Ascending aorta (tissue), 2 donors: Measurements from ENCODE around the gene CRYBB1. TPM values are rescaled to one million over a fixed set of nuclear protein-coding genes. Genes with fewer than 3 reads are reported as not detected.

ENCODE experiments used
- DNase-seq, 2 donors: peaks; one replicate each; pipeline ENCODE4 v3.0.0-alpha.2; 2019; ENCODE audit warnings: low spot score in 2 of 2
- H3K27ac ChIP-seq, 2 donors: fragments of 200-600 bp; sonication (generic); one replicate each; pipeline ENCODE4 v1.5.1; 2016 to 2017; ENCODE audit warnings: mild to moderate bottlenecking in 1 of 2
- H3K27me3 ChIP-seq: fragments of 200-600 bp; sonication (generic); one replicate; pipeline ENCODE4 v1.5.1; 2017
- H3K36me3 ChIP-seq, 2 donors: fragments of 200-600 bp; sonication (generic); one replicate each; pipeline ENCODE4 v1.5.1; 2016
- H3K4me1 ChIP-seq, 2 donors: fragments of 200-600 bp; sonication (generic); one replicate each; pipeline ENCODE4 v1.5.1; 2016 to 2017; ENCODE audit warnings: mild to moderate bottlenecking in 1 of 2
- H3K4me3 ChIP-seq, 2 donors: fragments of 200-600 bp; sonication (generic); one replicate each; pipeline ENCODE4 v1.5.1; 2016 to 2017; ENCODE audit warnings: mild to moderate bottlenecking in 1 of 2
- H3K9me3 ChIP-seq, 2 donors: fragments of 200-600 bp; sonication (generic); one replicate each; pipeline ENCODE4 v1.5.1; 2016
- CTCF ChIP-seq, 3 experiments: fragments of 200-600 bp in 2 of 3; fragments of 450-650 bp in 1 of 3; sonication (generic) in 2 of 3; IDR thresholded peaks; one replicate each; pipeline ENCODE4 v1.5.1; 2016 to 2019; ENCODE audit warnings: antibody characterized with exemption in 3 of 3, mild to moderate bottlenecking in 1 of 3, moderate library complexity in 1 of 3
- intact Hi-C: fragments of 100-400 bp; cut with DNase I; formaldehyde crosslinking; loops from one replicate; pipeline ENCODE4 v1.15.1; 2023
- total RNA-seq: library from RNA; depleted of rRNA; stranded (reverse); fragments of >200 nt; gene quantifications from one replicate; pipeline ENCODE4 v1.1.0, GENCODE V29; 2016

Gene CRYBB1
- total RNA-seq, 1 donor from 2014 or later = 7.3 TPM

GRCh38 chr22:26561756-26562417, 55.9 kb downstream of the CRYBB1 start:
- Histone ChIP-seq H3K4me1 (no peaks in the 10 kb centered on the region), H3K9me3 (no peaks in the 10 kb centered on the region), H3K27me3 (no peaks in the 10 kb centered on the region), H3K36me3 (peaks cover 0 to 5% of the 10 kb centered on the region in 2 donors), H3K27ac (no peak overlapping the region), H3K4me3 (no peak overlapping the region)
- DNase-seq = no peak
- intact Hi-C loops = no loop called here
- TF ChIP-seq CTCF (IDR thresholded peaks at IDR 0.05) = no peak

GRCh38 chr22:26559961-26560575, 57.8 kb downstream of the CRYBB1 start:
- TF ChIP-seq CTCF (IDR thresholded peaks at IDR 0.05) = no peak
- intact Hi-C loops = no loop called here
- H3K27ac ChIP-seq = no peak overlapping the region

GRCh38 chr22:26558248-26558895, 59.5 kb downstream of the CRYBB1 start:
- Histone ChIP-seq H3K27ac (no peak overlapping the region), H3K36me3 (no peaks in the 10 kb centered on the region), H3K27me3 (no peaks in the 10 kb centered on the region), H3K9me3 (no peaks in the 10 kb centered on the region), H3K4me1 (no peaks in the 10 kb centered on the region), H3K4me3 (no peak overlapping the region)
- no peak for TF ChIP-seq CTCF (IDR thresholded peaks at IDR 0.05)
- no peak for DNase-seq
- intact Hi-C loops = no loop called here

More at GRCh38 chr22:26559961-26560575, 57.8 kb downstream of the CRYBB1 start:
- Histone ChIP-seq H3K4me1 (no peaks in the 10 kb centered on the region), H3K4me3 (no peak overlapping the region), H3K27me3 (no peaks in the 10 kb centered on the region), H3K9me3 (no peaks in the 10 kb centered on the region), H3K36me3 (peaks cover 0 to 3% of the 10 kb centered on the region in 2 donors)
- DNase-seq = no peak

- TF ChIP-seq CTCF (IDR thresholded peaks at IDR 0.05) = no peak
- intact Hi-C loops = no loop called here
These were observed 60.9 kb downstream of the CRYBB1 start for GRCh38 chr22:26556904-26557303.

GRCh38 chr22:26555478-26555877, 62.3 kb downstream of the CRYBB1 start:
- Histone ChIP-seq H3K36me3 (no peaks in the 10 kb centered on the region), H3K27me3 (no peaks in the 10 kb centered on the region), H3K9me3 (no peaks in the 10 kb centered on the region), H3K27ac (no peak overlapping the region), H3K4me3 (no peak overlapping the region), H3K4me1 (peaks cover 3 to 5% of the 10 kb centered on the region in 2 donors)
- no peak for TF ChIP-seq CTCF (IDR thresholded peaks at IDR 0.05)
- no peak for DNase-seq
- intact Hi-C loops = no loop called here

More at GRCh38 chr22:26556904-26557303, 60.9 kb downstream of the CRYBB1 start:
- Histone ChIP-seq H3K36me3 (no peaks in the 10 kb centered on the region), H3K27ac (no peak overlapping the region), H3K4me3 (no peak overlapping the region), H3K4me1 (no peaks in the 10 kb centered on the region), H3K9me3 (no peaks in the 10 kb centered on the region), H3K27me3 (no peaks in the 10 kb centered on the region)
- DNase-seq = no peak
